Stimulated activated CD4-positive, alpha-beta T cell treated with anti-CD3 and anti-CD28 coated beads, Interleukin-2, amount 100 ng/mL, for 48 hours (primary cell): ENCODE measurements around the gene BLTP2.

Experiments
- DNase-seq, 2 donors: peaks; one replicate each; pipeline ENCODE4 v3.0.0-alpha.2; 2020

BLTP2 gene

GRCh38 chr17:28598389-28598788 is 46.6 kb downstream of the BLTP2 start:
- no peak for DNase-seq

GRCh38 chr17:28597606-28598383 is 47.2 kb downstream of the BLTP2 start:
- DNase-seq: no peak
